NOMO-1 treated with dmso at 0.1 percent for 144 hours (cell line): ENCODE data around the gene STEAP3.

ENCODE experiments used
- DNase-seq: peaks from one replicate; lab custom pipeline; 2025; ENCODE audit not compliant: unreplicated experiment; lab: John Stamatoyannopoulos, UW

Gene STEAP3

DNA sequence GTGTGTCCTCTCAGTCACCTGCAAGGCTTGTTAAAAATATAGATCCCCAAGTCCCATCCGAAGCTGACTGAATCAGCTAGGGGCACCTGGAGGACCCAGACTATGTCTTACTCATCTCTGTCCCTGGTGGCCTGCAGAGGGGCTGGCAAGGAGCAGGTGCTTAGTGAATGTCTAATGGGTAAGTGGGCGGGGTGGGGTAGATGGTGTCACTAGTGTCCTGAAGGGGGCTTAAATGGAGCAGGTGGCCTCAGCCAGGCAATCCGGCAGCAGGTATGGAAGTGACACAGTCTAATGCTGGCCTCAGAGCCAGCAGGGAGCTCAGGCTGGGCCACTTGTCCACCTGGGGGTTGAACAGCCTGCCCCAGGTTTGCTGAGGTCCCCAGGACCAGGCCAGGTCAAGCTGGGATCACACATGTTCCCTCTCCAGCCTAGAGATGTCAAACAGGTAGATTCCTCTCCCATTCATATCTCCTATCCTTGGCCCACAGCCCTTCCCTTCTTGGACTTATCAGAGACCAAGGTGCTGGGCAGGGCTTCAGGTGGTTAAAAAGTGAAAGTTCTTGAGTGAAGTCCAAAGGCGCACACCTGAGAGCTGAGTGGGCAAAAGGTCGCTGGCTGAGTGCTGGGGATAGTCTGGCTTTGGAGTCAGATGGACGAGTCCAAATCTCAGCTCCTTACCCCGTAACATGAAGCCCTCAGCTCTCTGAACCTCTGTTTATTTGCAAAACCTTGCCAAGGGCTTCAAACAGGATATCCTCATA, 1.7 kb downstream of the STEAP3 start:
- no peak for DNase-seq

GRCh38 chr2:119225926-119226325, 2.3 kb downstream of the STEAP3 start:
- no peak for DNase-seq

GRCh38 chr2:119227346-119227745, 3.7 kb downstream of the STEAP3 start:
- DNase-seq, result no peak

GRCh38 chr2:119228136-119228535, 4.5 kb downstream of the STEAP3 start:
- DNase-seq, result no peak

DNA sequence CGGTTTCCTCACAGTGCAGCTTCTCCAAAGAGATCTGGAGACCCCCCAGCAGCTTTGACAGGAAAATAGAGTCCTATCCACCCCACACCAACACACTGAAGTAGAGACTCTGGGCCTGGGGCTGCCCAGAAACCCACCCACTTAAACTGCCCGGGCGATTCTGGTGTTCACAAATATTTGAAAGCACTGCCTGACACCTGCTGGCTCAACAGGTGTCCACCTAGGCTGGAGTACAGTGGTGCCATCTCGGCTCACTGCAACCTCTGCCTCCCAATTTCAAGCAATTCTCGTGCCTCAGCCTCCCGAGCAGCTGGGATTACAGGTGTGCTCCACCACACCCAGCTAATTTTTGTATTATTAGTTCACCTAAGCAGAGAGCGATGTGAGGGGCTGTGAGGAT, 5.3 kb downstream of the STEAP3 start:
- no peak for DNase-seq

- DNase-seq, result no peak
These were observed 6.1 kb downstream of the STEAP3 start for GRCh38 chr2:119229716-119230115.

- DNase-seq, result no peak
These were observed 6.9 kb downstream of the STEAP3 start for GRCh38 chr2:119230219-119231185.

GRCh38 chr2:119231975-119232665, 8.5 kb downstream of the STEAP3 start:
- no peak for DNase-seq

- no peak for DNase-seq
These were observed 9.0 kb downstream of the STEAP3 start for GRCh38 chr2:119232666-119232993.

DNA sequence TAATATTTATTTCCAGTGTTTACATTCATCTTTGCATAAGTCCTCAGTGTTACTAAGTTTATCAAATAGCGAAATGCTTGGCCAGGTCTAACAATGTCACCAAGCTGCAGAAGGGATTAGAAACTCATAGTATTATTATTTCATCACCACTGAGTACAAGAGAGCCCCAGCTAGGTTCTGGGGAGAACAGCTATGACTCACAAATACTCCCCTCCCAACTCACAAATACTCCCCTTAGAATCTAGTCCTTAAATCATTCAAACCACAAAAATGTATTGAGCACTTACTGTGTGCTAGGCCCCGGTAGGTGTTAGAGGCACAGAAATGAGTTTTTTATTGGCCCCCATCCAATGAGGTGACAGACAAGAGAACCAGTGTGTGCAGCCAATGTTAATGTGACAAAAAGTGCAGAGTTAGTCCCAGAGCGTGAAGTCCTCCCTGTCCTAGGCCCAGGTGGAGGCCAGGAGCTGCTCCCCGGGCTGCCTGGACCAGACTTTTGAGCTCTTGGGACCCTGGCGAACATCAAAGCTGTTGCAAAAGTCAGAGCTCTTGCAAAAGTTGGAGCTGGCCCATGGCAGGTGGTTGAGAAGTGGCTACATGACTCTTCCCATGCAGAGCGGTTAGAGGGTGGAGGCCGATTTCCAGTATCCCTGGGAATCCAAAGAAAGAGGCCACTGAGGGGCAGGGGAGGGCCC, 9.8 kb downstream of the STEAP3 start:
- DNase-seq, result no peak

- DNase-seq, result no peak
These were observed 10.7 kb downstream of the STEAP3 start for GRCh38 chr2:119234021-119235019.

DNA sequence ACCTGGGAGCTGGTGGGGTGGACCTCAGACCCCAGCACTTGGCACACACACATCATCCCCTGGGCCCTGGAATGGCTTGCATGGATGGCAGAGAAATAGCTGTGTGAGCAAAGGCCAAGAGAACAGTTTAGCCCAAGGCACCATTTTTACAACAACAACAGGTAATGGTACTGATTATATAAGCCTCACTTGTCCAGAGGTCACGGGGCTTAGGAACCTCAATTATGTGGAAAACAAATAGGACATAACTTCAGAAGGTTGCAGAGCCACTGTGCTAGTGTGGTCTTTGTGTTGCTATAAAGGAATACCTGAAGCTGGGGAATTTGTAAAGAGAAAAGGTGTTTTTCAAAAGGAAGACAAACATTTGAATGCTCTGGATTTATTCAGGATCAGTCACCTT, 13.2 kb downstream of the STEAP3 start:
- DNase-seq, result no peak

GRCh38 chr2:119240311-119241204, 16.9 kb downstream of the STEAP3 start:
- no peak for DNase-seq

DNA sequence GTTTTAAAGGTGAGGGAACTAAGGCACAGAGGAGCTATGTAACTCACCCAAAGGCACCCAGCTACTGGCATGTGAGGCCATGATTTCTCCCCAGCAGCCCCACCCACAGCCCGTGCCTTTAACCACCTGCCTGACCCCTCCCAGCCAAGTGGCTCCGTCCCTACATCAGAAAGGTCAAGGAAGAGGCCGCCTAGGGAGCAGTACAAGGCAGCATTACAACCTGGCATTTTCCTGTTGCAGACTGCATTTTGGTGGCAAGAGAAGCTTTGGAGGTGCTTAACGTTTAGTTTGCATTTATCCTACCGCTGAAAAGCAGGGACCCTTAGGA, 17.5 kb downstream of the STEAP3 start:
- DNase-seq, result no peak

GRCh38 chr2:119242276-119243119, 18.9 kb downstream of the STEAP3 start:
- DNase-seq, result no peak

GRCh38 chr2:119243621-119244020, 20.0 kb downstream of the STEAP3 start:
- DNase-seq, result no peak

DNA sequence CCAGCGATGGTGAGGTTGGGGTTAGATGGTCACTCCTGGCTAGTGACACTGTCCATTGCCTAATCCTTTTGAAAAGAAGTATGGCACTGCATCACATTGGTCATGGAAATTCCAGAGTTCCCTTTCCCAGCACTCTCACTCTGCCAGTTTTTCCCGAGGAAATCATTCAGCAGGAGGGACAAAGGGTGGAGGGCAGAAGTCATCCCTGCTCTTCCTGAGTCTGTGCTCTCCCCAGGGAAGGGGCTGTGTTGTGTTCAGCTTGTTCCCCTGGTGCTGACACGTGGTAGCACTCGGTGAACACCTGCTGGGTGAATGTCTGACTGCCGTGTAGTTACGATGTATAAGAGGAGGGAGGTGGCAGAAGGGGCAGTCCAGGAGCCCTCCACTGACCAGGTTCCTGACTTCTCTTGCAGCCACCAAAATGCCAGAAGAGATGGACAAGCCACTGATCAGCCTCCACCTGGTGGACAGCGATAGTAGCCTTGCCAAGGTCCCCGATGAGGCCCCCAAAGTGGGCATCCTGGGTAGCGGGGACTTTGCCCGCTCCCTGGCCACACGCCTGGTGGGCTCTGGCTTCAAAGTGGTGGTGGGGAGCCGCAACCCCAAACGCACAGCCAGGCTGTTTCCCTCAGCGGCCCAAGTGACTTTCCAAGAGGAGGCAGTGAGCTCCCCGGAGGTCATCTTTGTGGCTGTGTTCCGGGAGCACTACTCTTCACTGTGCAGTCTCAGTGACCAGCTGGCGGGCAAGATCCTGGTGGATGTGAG, 21.6 kb downstream of the STEAP3 start:
- DNase-seq, result no peak
